ENCODE results near the gene CLPX. TPM values are rescaled to one million over a fixed set of nuclear protein-coding genes. Genes with fewer than 3 reads are reported as not detected.

Gene CLPX
- total and polyA plus RNA-seq, 9 of the 15 experiments (the other 6 are each of a cell fraction or from before 2014, with no cell fraction given) = 11.2 to 83.3 (median 51.3) TPM

DNA sequence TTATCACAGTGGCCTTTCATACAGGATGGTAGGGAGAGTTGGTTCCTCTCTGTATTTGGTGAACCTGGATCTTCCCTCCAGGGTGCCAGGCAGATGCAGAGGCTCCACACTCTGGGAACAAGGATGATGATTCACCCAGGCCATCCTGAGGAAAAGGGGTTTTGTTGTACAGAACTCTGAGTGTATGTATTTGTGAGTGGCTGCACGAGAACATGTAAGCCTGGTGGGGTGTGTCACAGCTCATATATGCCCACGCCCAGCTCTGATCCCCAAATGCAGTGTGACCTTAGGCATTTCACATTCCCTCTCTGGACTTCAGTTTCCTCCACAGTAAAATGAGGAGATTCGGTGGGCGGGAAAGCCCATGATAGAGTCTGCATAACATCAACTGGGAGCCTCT lies 37.7 kb upstream of the CLPX start (continued):
- TF ChIP-seq, protein P1, sequence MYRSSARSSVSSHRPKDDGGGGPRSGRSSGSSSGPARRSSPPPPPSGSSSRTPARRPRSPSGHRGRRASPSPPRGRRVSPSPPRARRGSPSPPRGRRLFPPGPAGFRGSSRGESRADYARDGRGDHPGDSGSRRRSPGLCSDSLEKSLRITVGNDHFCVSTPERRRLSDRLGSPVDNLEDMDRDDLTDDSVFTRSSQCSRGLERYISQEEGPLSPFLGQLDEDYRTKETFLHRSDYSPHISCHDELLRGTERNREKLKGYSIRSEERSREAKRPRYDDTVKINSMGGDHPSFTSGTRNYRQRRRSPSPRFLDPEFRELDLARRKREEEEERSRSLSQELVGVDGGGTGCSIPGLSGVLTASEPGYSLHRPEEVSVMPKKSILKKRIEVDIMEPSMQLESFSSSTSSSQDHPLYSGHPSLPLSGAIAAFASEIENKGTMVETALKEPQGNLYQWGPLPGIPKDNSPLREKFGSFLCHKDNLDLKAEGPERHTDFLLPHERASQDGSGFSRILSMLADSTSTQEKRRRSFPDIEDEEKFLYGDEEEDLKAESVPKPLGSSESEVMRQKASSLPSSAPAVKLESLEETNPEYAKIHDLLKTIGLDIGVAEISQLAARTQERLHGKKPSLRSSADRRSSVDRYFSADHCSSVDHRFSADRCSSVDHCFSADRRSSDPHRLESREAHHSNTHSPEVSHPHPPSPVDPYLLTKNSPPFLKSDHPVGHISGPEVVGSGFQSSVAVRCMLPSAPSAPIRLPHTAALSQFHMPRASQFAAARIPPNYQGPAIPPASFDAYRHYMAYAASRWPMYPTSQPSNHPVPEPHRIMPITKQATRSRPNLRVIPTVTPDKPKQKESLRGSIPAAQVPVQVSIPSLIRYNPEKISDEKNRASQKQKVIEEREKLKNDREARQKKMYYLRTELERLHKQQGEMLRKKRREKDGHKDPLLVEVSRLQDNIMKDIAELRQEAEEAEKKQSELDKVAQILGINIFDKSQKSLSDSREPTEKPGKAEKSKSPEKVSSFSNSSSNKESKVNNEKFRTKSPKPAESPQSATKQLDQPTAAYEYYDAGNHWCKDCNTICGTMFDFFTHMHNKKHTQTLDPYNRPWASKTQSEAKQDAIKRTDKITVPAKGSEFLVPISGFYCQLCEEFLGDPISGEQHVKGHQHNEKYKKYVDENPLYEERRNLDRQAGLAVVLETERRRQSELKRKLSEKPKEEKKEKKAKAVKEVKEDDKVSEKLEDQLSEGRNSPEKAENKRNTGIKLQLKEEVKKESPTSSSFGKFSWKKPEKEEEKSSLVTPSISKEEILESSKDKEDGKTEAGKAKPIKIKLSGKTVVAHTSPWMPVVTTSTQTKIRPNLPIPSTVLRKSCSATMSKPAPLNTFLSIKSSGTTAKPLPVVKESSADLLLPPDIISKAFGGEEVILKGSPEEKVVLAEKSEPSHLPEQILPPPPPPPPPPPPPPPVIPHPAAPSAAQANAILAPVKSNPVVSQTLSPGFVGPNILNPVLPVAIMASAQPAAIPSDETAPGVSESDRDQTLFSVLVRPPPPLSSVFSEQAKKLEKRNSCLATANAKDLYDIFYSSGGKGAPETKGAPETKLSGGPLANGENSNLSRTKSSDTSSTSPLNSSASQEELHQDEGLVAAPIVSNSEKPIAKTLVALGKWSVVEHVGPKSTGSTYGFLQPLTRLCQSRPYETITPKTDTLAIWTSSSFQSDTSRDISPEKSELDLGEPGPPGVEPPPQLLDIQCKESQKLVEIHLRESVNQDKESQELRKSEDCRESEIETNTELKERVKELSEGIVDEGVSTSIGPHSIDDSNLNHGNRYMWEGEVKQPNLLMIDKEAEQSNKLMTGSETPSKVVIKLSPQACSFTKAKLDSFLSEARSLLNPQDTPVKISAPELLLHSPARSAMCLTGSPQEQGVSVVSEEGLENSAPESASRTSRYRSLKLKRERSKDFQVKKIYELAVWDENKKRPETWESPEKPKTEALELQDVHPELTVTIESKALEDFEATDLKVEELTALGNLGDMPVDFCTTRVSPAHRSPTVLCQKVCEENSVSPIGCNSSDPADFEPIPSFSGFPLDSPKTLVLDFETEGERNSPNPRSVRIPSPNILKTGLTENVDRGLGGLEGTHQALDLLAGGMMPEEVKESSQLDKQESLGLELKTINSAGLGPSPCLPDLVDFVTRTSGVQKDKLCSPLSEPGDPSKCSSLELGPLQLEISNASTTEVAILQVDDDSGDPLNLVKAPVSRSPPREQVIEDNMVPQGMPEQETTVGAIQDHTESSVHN (IDR thresholded peaks at IDR 0.05; ENCODE audit: borderline replicate concordance in 1 of 2, low read depth in 1 of 2) = no peak
- TF ChIP-seq ZNF277 (CRISPR knock-in tag; IDR thresholded peaks at IDR 0.05; ENCODE audit: borderline replicate concordance) (no peak), BCOR (IDR thresholded peaks at IDR 0.05) (no peak), ZNF644 (tag; IDR thresholded peaks at IDR 0.05; ENCODE audit: low read depth) (no peak), RBM14 (IDR thresholded peaks at IDR 0.05; ENCODE audit: borderline replicate concordance, insufficient read depth, low read depth, low read length) (no peak)
- TF ChIP-seq, protein P2, sequence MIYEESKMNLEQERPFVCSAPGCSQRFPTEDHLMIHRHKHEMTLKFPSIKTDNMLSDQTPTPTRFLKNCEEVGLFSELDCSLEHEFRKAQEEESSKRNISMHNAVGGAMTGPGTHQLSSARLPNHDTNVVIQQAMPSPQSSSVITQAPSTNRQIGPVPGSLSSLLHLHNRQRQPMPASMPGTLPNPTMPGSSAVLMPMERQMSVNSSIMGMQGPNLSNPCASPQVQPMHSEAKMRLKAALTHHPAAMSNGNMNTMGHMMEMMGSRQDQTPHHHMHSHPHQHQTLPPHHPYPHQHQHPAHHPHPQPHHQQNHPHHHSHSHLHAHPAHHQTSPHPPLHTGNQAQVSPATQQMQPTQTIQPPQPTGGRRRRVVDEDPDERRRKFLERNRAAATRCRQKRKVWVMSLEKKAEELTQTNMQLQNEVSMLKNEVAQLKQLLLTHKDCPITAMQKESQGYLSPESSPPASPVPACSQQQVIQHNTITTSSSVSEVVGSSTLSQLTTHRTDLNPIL (CRISPR knock-in tag; IDR thresholded peaks at IDR 0.05) = no peak

Measured in K562 (cell line).